Measurements from ENCODE around the gene PRAMEF12.

DNA sequence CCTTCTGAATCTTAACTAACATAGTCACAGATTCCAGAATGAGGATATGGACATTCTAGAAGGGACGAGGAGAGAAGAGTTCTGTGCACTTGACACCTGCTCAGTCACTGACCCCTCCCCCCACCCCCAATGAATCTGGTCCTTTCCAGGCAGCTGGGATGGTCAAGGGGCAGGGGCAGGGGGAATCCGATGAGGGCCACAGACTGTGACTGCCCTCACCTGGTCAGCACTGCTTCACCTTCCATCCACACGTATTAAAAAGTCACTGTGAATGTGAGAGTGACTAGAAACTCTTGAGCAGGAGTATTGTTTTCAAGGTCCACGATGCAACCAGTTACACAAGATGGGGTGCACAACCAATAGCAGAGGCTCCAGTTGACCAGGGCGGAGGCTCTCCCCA, 9.5 kb upstream of the PRAMEF12 start:
- TF ChIP-seq, protein P1, sequence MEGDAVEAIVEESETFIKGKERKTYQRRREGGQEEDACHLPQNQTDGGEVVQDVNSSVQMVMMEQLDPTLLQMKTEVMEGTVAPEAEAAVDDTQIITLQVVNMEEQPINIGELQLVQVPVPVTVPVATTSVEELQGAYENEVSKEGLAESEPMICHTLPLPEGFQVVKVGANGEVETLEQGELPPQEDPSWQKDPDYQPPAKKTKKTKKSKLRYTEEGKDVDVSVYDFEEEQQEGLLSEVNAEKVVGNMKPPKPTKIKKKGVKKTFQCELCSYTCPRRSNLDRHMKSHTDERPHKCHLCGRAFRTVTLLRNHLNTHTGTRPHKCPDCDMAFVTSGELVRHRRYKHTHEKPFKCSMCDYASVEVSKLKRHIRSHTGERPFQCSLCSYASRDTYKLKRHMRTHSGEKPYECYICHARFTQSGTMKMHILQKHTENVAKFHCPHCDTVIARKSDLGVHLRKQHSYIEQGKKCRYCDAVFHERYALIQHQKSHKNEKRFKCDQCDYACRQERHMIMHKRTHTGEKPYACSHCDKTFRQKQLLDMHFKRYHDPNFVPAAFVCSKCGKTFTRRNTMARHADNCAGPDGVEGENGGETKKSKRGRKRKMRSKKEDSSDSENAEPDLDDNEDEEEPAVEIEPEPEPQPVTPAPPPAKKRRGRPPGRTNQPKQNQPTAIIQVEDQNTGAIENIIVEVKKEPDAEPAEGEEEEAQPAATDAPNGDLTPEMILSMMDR (IDR thresholded peaks at IDR 0.05) = no peak
- no peak for TF ChIP-seq POLR2A (IDR thresholded peaks at IDR 0.05)
